Astrocyte (in vitro differentiated cells and primary cell): ENCODE data around the gene TMIE.

ENCODE experiments used
- CTCF ChIP-seq: IDR thresholded peaks from 2 replicates; pipeline ENCODE4 v1.5.1; 2011; ENCODE audit warnings: low read depth, mild to moderate bottlenecking, inconsistent platforms, low read length, moderate library complexity; ENCODE audit not compliant: insufficient read depth
- EZH2 ChIP-seq: IDR thresholded peaks from 2 replicates; pipeline ENCODE4 v1.6.1; 2012; ENCODE audit warnings: mild to moderate bottlenecking, low read length, inconsistent platforms; ENCODE audit not compliant: insufficient read depth

GRCh38 chr3:46710671-46711295 lies 9.6 kb downstream of the TMIE start:
- no peak for TF ChIP-seq CTCF
- no peak for TF ChIP-seq EZH2
